Suprapubic skin (tissue), 4 donors: ENCODE results near the gene DDX50. TPM values are rescaled to one million over a fixed set of nuclear protein-coding genes. Genes with fewer than 3 reads are reported as not detected.
"Not testable (repeated sequence)": the region's sequence is repeated elsewhere in the genome, so short reads cannot be mapped to it uniquely, and the experiment has no call there.

Experiments used
- DNase-seq, 2 donors: peaks; one replicate each; pipeline ENCODE4 v3.0.0-alpha.2; 2019; ENCODE audit warnings: low spot score in 2 of 2
- H3K27ac ChIP-seq: fragments of 200-600 bp; sonication (generic); one replicate; pipeline ENCODE4 v1.5.1; 2019
- H3K27me3 ChIP-seq: fragments of 200-600 bp; sonication (generic); one replicate; pipeline ENCODE4 v1.5.1; 2019
- H3K36me3 ChIP-seq: fragments of 200-600 bp; sonication (generic); one replicate; pipeline ENCODE4 v1.5.1; 2019
- H3K4me1 ChIP-seq: fragments of 200-600 bp; sonication (generic); one replicate; pipeline ENCODE4 v1.5.1; 2019
- H3K4me3 ChIP-seq: fragments of 200-600 bp; sonication (generic); one replicate; pipeline ENCODE4 v1.5.1; 2019; ENCODE audit warnings: mild to moderate bottlenecking
- H3K9me3 ChIP-seq: fragments of 200-600 bp; sonication (generic); one replicate; pipeline ENCODE4 v1.5.1; 2019
- EP300 ChIP-seq: sonication (generic); formaldehyde crosslinking; IDR thresholded peaks from one replicate; pipeline ENCODE4 v1.6.1; 2017; ENCODE audit warnings: antibody characterized with exemption
- POLR2A ChIP-seq, 2 donors: fragments of 450-650 bp; IDR thresholded peaks; one replicate each; pipeline ENCODE4 v1.6.1; 2017; ENCODE audit warnings: antibody characterized with exemption in 2 of 2, mild to moderate bottlenecking in 2 of 2, moderate library complexity in 2 of 2
- POLR2AphosphoS5 ChIP-seq, 3 donors: sonication (generic); formaldehyde crosslinking; IDR thresholded peaks; one replicate each; pipeline ENCODE4 v1.6.1; 2017; ENCODE audit warnings: antibody characterized with exemption in 3 of 3
- WGBS: methylation state at CpG from one replicate; pipeline ENCODE4 v1.1.5; 2018; 5-methylcytosine and 5-hydroxymethylcytosine counted together
- total RNA-seq, 4 donors: library from RNA; depleted of rRNA; stranded (reverse); fragments of >200 nt; gene quantifications; one replicate each; pipeline ENCODE4 v1.1.0, GENCODE V29; 2016
- TF ChIP-seq, protein P1 (sequence below), 2 donors: fragments of 200-600 bp in 1 of 2; fragments of 450-650 bp in 1 of 2; sonication (generic) in 1 of 2; IDR thresholded peaks; one replicate each; pipeline ENCODE4 v1.5.1; 2016 to 2019; ENCODE audit warnings: antibody characterized with exemption in 2 of 2, mild to moderate bottlenecking in 1 of 2, moderate library complexity in 1 of 2

The DDX50 gene
- total RNA-seq, 4 donors from 2014 or later, result 21.9 to 34.2 (median 27.8) TPM

- Histone ChIP-seq H3K27me3 (no peaks in the 10 kb centered on the region), H3K36me3 (peaks cover 21% of the 10 kb centered on the region), H3K9me3 (no peaks in the 10 kb centered on the region), H3K4me3 (peak overlapping the region; percentile 79), H3K4me1 (peaks cover 24% of the 10 kb centered on the region), H3K27ac (peak overlapping the region; percentile 21)
- TF ChIP-seq POLR2A (IDR thresholded peaks at IDR 0.05), result no peak
- TF ChIP-seq EP300, result no peak
- TF ChIP-seq, protein P1, sequence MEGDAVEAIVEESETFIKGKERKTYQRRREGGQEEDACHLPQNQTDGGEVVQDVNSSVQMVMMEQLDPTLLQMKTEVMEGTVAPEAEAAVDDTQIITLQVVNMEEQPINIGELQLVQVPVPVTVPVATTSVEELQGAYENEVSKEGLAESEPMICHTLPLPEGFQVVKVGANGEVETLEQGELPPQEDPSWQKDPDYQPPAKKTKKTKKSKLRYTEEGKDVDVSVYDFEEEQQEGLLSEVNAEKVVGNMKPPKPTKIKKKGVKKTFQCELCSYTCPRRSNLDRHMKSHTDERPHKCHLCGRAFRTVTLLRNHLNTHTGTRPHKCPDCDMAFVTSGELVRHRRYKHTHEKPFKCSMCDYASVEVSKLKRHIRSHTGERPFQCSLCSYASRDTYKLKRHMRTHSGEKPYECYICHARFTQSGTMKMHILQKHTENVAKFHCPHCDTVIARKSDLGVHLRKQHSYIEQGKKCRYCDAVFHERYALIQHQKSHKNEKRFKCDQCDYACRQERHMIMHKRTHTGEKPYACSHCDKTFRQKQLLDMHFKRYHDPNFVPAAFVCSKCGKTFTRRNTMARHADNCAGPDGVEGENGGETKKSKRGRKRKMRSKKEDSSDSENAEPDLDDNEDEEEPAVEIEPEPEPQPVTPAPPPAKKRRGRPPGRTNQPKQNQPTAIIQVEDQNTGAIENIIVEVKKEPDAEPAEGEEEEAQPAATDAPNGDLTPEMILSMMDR (IDR thresholded peaks at IDR 0.05), result no peak
- TF ChIP-seq POLR2AphosphoS5 (IDR thresholded peaks at IDR 0.05), result no peak
- DNase-seq, result no peak
- 66% methylated on average over 7 of the region's 7 CpGs for whole genome bisulfite sequencing
Observed at GRCh38 chr10:68957284-68957615, 56.1 kb downstream of the DDX50 start.

GRCh38 chr10:68957654-68958053 is 56.5 kb downstream of the DDX50 start:
- Histone ChIP-seq H3K4me3 (peak overlapping the region; percentile 79), H3K27ac (peak overlapping the region; percentile 21), H3K9me3 (no peaks in the 10 kb centered on the region), H3K4me1 (peaks cover 24% of the 10 kb centered on the region), H3K36me3 (peaks cover 25% of the 10 kb centered on the region), H3K27me3 (no peaks in the 10 kb centered on the region)
- 69% methylated on average over 3 of the region's 3 CpGs for WGBS
- no peak for TF ChIP-seq POLR2AphosphoS5 (IDR thresholded peaks at IDR 0.05)
- TF ChIP-seq, protein P1 (IDR thresholded peaks at IDR 0.05), result no peak
- no peak for TF ChIP-seq POLR2A (IDR thresholded peaks at IDR 0.05)
- TF ChIP-seq EP300, result no peak
- DNase-seq, result no peak

GRCh38 chr10:68959695-68960527 is 58.8 kb downstream of the DDX50 start:
- 94% methylated on average over 4 of the region's 4 CpGs for WGBS
- Histone ChIP-seq H3K36me3 (peaks cover 47% of the 10 kb centered on the region), H3K9me3 (no peaks in the 10 kb centered on the region), H3K27me3 (no peaks in the 10 kb centered on the region), H3K4me1 (peaks cover 23% of the 10 kb centered on the region), H3K27ac (no peak overlapping the region), H3K4me3 (no peak overlapping the region)
- DNase-seq, result no peak
- TF ChIP-seq EP300, result no peak
- TF ChIP-seq, protein P1 (IDR thresholded peaks at IDR 0.05), result no peak
- TF ChIP-seq POLR2AphosphoS5 (IDR thresholded peaks at IDR 0.05), result no peak
- no peak for TF ChIP-seq POLR2A (IDR thresholded peaks at IDR 0.05)

DNA sequence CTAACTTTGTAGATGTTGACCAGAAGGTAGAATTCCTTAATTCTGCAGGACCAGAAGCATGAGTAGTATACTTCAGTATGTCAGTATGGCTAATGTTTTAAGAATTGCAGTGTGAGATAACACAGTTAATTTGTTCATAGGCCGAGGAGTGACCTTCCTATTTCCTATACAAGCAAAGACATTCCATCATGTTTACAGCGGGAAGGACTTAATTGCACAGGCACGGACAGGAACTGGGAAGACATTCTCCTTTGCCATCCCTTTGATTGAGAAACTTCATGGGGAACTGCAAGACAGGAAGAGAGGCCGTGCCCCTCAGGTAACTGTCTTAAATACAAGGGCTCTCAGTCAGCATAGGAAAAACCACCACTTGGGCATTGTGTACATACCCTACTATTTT is 62.0 kb downstream of the DDX50 start:
- H3K4me1 ChIP-seq, result peaks cover 3% of the 10 kb centered on the region
- H3K27me3 ChIP-seq, result no peaks in the 10 kb centered on the region
- no peak for DNase-seq
- peaks cover 80% of the 10 kb centered on the region for H3K36me3 ChIP-seq
- H3K27ac ChIP-seq, result no peak overlapping the region
- H3K9me3 ChIP-seq, result no peaks in the 10 kb centered on the region
- 94% methylated on average over 4 of the region's 4 CpGs for WGBS
- TF ChIP-seq POLR2A (IDR thresholded peaks at IDR 0.05) (no peak), POLR2AphosphoS5 (IDR thresholded peaks at IDR 0.05) (no peak), EP300 (no peak)
- TF ChIP-seq, protein P1 (IDR thresholded peaks at IDR 0.05), result no peak
- H3K4me3 ChIP-seq, result no peak overlapping the region

DNA sequence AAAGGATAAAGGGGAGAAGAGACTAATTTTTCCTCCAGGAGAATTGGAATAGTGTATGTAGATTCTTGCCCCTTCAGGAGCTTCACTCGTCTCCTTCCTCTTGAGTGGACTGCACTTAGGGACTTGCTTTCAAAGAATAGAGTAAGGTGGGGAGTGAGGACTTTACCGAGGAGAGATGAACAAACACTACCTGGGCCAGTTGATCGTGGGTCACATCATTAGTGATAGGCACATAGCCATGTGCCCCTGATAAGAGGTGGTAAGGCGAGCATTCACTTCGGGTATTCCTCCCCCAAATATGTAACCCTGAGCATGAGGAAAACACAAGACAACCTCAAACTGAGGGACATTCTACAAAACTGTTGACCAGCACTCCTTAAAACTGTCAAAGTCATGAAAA is 72.9 kb downstream of the DDX50 start:
- Histone ChIP-seq H3K4me3 (no peak overlapping the region), H3K36me3 (peaks cover 100% of the 10 kb centered on the region), H3K4me1 (no peaks in the 10 kb centered on the region), H3K9me3 (no peaks in the 10 kb centered on the region), H3K27me3 (no peaks in the 10 kb centered on the region), H3K27ac (no peak overlapping the region)
- TF ChIP-seq, protein P1 (IDR thresholded peaks at IDR 0.05), result no peak
- TF ChIP-seq POLR2A (IDR thresholded peaks at IDR 0.05), result no peak
- TF ChIP-seq POLR2AphosphoS5 (IDR thresholded peaks at IDR 0.05), result no peak
- no peak for TF ChIP-seq EP300
- no peak for DNase-seq
- 94% methylated on average over 5 of the region's 5 CpGs for WGBS

GRCh38 chr10:68975936-68976473 is 74.9 kb downstream of the DDX50 start:
- not testable (repeated sequence) for H3K9me3 ChIP-seq
- H3K36me3 ChIP-seq, result peaks cover 98% of the 10 kb centered on the region

DNA sequence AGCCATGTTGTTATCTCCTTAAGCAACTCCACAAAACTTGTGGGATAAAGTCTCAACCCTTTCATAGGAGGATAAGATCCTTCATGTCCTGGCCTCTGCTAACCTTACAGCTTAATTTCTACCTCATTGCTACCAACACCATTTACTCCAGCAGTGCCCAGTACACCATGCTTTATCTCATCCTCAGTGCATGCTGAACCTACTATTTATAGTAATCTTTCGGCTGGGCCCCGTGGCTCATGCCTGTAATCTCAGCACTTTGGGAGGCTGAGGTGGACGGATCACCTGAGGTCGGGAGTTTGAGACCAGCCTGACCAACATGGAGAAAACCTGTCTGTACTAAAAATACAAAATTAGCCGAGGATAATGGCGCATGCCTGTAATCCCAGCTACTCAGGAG is 78.6 kb downstream of the DDX50 start:
- H3K27me3 ChIP-seq, DNase-seq, H3K4me3 ChIP-seq, H3K4me1 ChIP-seq, H3K27ac ChIP-seq, H3K9me3 ChIP-seq: not testable (repeated sequence)
- peaks cover 94% of the 10 kb centered on the region for H3K36me3 ChIP-seq
- 95% methylated on average over 6 of the region's 6 CpGs for WGBS

More at GRCh38 chr10:68975936-68976473, 74.9 kb downstream of the DDX50 start:
- not testable (repeated sequence) for H3K27ac ChIP-seq, H3K4me1 ChIP-seq, H3K27me3 ChIP-seq, DNase-seq, H3K4me3 ChIP-seq
- WGBS, result 94% methylated on average over 5 of the region's 5 CpGs
